Activated CD4-positive, alpha-beta T cell treated with anti-CD3 and anti-CD28 coated beads, Interleukin-2, amount 50 U/mL, for 24 hours (primary cell): ENCODE measurements around the gene GPR17.

Source experiments
- DNase-seq, 2 donors: peaks; one replicate each; pipeline ENCODE4 v3.0.0-alpha.2; 2020; ENCODE audit warnings: low read depth in 1 of 2, low spot score in 1 of 2

GPR17 gene

DNA sequence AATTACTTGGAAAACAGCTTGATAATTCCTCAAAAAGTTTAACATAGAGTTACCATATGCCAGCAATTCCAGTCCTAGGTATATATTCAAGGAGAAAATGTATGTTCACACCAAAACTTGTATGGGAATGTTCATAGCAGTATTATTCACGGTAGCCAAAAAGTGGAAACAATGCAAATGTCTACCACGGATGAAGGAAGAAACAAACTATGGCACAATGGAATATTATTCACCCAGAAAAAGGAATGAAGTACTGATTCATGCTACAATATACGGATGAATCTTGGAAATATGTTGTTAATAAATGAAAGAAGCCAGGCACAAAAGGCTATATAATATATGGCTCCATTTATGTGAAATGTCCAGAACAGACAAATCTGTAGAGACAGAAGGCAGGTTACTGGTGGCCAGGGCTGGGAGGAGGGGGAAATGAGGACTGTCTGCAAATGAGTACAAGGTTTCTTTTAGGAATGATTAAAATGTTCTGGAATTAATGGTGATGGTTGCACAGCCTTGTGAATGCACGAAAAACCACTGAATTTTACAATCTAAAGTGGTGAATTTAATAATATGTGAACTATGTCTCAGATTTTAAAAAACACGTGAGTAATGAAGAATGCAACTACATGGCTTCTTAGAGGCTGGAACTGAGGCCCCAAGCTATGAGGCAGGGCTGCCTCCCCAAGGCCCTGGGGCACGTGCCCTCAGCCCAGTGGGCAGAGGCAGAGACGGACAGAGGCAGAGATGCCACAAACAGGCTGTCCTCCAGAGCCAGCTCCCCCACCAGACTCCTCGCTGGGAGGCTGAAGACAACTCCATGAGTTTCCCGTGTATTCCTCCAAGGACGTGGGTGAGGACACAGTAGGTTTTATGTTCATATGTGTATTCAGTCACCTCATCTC, 24.4 kb downstream of the GPR17 start:
- no peak for DNase-seq

DNA sequence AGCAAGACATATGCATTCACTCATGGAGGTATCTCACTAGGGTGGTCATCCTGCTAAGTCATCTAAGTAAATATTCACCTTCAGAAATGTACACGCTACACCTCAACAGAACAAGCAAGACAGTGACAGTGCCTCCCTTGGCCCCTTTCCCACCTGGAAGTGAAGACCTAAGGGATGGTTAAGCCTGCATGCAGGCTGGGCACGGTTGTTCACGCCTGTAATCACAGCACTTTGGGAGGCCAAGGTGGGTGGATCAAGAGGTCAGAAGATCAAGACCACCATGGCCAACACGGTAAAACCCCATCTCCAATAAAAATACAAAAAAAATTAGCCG, 25.0 kb downstream of the GPR17 start:
- no peak for DNase-seq

DNA sequence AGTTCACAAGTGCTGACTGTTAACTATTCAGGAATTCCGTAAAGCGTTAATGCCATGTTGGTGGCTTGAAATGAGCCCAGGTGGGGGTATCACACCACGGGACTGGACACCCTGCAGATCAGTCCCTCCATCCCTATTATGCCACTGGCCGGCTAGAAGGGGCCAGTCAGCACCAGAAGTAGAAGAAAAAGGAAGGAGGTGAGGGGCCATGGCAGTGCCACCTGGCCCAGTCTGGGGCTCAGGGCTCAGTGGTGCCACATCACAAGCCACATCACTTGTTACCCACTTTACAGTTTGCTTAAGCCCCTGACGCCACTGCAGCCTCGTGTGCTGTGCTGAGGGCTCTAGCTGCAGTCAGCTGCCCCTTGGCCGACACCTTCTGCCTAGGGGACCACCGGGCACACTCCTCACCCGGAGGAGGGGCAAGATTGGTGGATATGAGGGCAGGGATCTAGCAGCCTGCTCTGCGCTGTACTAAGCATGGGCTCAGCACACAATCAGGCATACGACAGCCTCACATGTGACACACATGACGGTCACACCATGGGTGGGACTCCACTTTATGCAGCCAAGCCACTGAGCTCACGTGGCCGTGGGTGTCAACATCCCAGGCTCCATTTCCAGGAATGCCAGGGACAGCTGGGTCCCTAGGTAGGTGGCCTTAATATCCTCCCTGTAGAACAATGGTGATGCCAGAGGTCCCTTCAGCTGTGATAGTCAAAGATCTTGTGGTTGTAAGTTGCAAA, 25.8 kb downstream of the GPR17 start:
- no peak for DNase-seq

DNA sequence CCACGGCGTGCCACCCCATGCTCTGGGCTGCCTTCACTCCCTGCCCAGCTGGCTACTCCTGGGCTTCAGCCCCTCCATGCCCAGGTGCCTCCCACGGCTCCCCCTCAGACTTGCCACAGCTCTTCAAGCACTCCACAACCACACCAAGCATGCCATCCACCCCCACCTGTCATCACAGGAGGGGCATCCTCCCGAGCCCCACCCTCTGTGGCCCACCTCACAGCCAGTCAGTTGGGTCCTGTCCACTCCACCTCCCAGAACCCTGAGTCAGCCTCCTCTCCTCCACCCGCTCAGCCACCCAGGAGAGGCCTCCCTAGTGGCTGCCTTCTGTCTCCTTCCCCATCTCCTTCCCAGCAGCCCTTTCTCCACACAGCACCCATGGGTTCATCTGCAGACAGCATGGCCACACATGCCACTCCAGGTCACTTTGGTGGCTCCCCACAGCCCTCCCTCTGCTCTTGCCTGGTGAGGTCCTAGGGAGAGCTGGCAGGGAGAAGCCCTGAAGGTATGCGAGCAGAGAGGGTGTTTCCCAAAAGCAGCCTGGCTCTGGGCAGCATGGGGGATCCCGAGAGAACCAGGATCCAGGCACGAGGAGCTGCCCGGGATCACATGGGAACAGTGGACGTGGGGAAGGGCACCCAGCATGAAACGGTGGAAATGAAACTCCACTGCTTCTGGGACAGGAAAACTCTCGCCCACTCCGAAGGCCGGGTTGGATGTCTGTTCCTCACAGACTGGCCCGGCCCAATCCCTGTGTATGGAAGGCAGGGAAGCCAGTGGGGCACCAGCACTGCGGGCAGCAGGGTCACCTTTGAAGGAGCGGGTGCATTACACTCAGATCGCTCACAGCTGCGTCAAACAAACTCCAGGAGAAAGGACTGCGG, 26.6 kb downstream of the GPR17 start:
- no peak for DNase-seq

DNA sequence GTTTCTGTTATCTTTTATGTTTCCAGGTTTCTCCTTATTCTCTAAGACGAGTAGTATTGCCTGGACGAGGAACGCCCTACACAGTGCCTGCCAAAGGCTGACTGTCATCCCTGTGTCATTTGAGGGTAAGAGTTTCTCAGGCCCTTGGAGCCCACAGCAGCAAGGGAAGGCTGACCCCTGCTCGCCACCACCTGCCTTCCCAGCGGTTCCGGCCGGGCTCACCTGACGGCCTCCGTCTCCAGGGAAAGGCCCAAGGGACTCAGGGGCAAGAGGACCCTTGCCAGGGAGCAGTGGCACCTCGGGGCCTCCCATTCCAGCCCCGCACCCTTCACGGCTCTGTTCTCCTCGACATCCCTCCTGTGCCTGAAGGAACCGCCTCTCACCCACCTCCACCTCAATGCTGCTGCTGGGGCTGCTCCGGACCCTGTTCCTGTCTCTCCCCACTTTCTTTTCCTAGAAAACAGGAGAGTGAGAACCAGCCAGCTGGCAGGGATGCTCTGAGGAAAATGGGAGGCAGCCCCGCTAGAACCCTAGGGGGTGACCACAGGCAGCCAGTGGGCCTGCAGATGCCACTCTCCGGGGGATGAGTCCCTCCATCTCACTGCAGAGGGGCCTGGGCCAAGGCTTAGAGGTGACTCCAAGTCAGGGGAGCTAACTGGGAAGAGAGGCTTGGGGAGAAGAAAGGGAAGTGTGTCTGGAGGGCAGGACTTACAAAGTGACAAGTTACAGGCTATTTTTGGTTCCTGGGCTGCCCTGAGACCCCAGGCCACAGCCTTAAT, 27.5 kb downstream of the GPR17 start:
- DNase-seq, result no peak

DNA sequence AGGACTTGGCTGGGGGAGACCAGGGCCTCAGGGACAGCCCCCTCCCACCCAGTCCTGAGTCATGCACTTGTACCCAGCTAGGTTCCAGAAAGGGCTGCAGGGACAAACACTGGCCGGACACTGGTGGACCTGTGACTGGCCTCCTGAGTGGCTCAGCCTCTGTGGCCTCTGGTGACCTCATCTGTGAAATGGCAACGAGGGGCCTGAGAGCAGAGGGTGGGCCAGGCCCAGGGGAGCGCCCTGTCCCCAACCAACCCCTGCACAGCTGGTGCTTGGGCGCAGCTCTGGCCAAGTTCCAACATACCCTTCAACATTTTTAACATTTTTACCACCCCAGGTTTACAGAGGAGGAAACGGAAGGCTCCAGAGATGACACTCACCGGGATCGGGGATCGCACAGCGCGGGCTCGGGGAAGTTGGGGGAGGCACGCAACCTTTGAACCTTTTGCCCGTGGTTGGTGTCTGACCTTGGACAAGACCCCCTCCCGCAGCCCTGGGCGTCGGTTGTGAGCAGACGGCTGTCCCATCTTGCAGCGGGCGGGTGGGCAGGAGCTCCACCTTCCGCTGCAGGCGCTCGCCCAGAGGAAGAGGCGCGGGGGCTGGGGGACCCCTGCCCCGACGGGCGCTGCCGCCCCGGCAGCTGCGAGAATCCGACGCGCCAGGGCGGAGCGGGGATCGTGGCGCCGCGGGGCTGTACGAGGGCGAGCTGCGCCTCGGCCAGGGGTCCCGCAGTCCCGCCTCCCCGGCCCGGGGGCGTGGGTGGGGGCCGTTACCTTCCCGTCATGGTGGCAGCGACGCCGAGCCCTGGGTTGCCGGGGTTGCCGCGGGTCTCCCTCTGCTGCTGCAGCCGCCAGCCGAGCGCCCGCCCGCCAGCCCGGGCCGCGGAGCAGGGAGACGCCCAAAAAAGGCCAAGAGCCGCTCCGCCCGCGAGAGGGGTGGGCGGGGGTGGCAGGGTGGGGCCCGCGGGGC, 28.6 kb downstream of the GPR17 start:
- DNase-seq, result no peak

DNA sequence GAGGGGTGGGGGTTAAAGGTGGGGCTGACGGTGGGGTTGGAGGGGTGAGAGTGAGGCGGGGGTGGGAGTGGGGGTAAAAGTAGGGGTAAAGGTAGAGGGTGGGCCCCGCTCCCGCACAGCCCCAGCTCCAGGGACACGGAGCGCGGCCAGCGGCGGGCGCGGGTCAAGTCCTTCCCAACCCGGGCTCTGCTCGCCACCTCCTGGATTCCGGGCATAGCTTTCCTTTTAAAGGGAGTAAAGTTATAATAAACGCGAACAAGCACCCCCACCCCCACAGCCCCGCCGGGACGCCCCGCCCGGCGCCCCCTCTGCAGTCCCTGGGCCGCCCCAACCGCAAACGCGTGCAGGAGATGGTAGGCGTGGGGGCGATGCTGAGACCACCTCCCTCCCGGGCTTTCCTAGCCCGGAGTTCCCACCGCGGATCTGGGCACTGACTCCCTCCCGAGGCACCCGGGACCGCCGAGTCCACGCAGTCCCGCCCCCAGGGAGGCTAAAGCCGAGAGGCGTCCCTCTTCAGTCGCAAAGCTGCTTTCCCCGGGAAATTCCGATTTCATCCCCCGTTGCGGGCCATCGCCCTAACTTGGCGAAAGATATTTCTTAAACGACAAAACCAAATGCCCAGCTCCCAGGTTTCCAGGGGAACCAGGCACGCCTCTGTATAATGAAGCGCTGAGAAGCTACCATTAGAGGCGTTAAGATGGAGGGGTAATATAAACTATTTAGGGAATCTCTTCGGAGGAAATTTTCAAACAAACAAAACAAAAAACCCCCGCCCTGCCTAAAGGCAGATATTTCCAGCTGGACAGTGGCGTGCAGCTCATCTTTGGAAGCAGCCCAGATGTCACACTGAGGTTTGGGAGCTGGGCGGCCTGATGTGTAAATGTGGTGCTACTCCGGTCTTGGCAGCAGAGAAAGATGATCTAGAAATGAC, 29.6 kb downstream of the GPR17 start, which contains the start of gene LIMS2:
Gene LIMS2, minus strand, starts transcription at position 200 of the 931 bp plus-strand sequence. CDS start 506 bp downstream, outside the sequence.
- no peak for DNase-seq

DNA sequence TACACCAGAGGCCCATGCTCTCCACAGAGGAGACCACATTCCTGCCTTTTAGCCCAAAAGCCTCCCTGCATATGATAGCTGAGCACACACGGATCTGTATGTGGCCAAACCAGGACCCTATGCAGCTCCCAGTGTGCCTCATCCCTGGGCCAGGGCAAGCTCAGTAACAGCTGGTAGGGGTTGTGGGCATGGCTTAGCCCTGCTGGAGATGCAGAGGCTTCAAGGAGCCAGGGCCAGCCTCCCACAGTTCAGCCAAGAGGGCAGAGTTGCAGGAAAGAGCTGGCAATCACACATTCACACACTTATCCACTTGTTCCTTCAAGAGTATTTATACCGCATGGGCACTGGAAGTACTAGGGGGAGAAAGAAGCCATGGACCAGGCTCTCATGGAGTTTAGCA, 31.0 kb downstream of the GPR17 start:
- no peak for DNase-seq

DNA sequence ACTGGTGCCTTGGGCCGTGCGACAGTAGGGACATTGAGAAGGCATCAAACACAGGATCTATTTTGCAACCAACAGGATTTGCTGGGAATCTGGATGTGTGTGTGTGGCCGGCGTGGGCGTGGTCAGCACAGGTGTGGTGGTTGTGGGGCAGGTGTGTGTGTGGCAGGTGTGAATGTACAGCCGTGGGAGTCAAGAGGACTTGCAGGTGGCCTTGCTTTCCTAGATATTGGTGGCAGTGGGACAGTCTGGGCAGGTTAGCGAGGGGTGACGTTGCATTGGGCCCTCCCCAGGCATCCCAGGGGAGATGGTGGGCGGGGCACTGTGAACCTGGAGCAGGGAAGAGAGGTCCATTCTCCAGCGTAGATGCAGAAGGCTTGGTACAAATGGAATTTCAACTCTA, 32.6 kb downstream of the GPR17 start:
- DNase-seq, result no peak

DNA sequence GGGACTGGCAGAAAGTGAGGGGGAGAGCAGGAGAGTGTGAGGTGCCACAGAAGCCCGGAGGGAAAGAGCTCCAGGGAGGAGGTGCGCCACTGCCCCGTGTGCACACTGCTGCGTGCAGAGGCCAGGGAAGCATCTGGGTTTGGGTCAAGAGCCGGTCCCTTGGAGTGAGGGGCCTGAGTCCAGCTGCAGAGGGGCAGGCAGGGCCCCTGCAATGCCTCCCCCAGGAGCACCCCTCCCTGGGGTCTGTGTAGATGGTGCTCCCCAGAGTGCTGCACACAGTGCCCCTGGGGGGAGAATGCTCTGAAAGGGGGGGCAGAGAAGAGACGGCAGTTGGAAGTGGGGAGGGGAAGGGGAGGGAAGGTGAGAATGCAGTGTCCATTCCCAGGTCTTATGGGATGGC, 33.0 kb downstream of the GPR17 start:
- no peak for DNase-seq

DNA sequence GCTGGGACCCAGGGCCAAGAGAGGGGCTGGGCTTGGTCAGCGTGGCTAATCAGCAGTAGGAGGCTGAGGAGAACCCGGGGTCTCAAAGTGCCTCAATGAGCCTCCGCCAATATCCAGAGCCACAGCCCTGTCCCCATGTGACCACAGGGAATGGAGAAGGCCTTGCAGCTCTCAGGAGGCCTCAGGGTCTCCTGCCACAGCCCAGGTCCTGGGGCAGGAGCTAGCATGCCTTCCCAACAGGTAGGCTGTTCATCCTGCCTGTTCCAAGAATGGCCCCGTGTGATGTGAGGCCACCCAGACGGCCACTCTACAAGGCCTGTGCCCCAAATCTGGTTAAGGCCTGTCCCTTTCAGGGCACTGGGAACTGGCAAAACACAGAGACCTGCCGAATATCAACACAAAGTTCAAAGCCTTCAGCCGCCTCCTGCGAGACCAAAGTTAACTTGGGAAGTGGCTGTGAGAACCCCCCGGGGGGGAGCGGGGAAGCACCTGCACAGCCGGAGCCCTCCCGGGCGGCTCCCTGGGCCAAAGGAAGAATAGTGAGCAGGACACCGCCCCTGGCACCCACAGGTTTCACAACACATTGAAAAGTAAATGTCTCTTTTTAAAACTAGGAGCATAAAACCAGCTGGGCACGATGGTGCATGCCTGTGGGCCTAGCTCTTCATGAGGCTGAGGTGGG, 33.9 kb downstream of the GPR17 start:
- DNase-seq, result no peak

DNA sequence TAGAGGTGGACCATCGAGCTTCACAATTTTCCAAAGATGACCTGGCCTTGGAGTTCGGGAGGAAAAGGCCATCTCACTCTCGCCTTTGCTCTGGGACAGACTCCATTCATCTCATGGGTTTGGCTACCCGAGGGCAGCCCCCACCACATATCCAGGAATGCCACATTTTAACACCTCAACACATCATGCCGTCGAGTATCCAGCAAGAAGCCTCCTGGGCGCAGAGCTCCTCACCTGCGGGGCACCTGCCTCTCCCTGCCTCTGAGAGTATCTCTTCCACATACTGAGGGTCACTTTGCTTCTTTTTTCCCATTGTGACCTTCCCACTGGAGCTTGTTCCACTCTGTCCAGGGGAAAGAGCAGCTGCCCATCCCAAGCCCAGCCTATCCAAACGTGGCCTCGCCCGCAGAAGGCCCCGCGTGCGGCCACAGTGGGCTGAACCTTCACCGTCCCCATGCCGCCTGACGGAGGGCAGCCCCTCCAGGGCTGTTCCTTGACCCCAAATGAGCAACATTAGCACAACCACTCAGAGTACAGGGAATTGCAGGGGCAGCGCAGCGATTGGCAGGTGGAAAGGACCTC, 34.8 kb downstream of the GPR17 start:
- DNase-seq, result no peak

DNA sequence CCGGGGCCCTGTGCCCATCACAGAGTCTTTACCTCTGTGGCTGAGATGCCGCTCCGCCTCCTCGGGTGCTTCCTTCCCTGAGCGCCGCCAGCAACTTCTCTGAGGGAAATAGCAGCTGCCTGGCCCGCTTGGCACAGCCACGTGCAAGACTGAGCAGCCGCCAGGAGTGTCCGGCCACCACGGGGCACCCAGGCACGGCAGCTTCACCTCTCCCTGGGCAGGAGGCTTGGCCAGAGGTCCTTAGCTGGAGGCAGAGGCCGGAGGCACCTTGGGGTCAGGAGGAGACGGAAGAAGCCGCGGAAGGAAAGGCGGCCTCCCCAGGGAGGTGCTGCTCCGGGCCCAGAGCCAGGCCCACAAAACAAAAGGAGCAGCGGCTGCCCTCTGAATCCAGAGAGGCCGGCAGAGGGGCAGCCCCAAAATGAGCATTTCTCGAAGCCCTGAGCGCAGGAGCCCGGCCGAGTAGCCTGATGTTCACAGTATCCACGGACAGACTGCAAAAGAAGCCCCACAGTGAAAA, 35.4 kb downstream of the GPR17 start:
- no peak for DNase-seq

DNA sequence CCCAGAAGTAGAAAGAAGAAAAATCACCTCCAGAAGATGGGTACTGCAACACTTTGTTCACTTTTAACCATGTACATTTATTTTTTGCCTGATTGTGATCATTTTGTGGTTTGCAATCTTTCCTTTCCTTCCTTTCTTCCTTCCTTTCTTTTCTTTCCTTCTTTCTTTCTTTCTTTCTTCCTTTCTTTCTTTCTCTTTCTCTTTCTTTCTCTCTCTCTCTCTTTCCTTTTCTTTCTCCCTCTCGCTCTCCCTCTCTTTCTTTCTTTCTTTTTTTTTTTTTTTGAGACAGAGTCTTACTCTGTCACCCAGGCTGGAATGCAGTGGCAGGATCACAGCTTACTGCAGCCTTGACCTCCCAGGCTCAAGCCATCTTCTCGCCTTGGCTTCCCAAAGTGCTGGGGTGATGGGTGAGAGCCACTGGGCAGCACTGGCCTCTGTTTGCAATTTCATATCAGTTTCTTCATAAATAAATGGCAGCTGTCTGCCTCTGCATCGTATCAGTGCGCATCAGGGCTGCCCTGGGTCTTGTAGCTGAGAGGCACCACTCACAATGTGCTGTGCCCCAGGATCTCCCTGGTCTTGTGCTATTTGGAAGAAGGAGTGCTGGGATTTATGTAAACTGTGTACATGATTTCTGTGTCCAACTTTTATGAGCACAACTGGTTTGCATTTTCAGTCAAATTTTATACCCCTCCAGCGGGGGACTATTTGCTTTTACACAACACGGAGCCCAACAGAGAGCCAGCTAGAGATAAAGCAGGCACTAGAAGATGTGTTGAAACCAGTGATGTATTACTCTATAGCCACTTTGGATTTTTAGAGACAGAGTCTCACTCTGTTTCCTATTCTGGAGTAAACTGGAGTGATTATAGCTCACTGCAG, 36.3 kb downstream of the GPR17 start:
- no peak for DNase-seq

DNA sequence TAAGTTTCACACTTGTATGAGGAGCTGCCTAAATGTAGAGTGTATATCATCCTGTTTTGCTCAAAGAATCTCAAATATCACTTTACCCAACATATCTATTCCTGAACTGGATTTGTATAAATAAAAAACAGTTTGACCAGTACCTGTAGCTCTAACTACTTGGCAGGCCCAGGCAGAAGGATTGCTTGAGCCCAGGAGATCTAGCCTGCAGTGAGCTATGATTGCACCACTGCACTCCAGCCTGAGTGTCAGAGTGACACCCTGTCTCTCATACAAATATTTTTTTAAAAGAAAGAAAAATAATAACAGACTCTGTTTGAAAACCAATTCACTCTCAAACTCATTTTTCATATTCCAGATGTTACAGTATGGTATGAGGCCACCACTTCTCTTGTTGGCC, 37.1 kb downstream of the GPR17 start:
- DNase-seq, result no peak

DNA sequence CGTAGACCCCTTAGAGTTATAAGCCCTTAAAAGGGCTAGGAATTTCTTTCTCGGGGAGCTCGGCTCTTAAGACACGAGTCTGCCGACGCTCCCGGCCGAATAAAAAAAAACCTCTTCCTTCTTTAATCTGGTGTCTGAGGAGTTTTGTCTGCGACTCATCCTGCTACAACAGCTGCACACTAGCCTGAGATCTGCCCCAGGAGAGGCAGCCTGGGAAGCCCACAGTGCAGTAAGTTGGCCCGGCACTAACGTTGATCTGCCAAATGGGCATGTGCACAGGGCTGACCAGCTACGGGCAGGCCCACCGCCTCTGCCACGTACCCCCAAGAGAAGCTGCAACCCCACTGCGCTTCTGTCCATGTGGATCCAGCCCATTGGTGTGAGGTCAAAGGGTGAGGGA, 37.8 kb downstream of the GPR17 start:
- DNase-seq, result no peak
